DMS153 treated with DMSO at 0.1 percent for 48 hours (cell line): ENCODE data around the gene CTNNA1.

Experiments used
- DNase-seq: peaks from one replicate; lab custom pipeline; 2025; ENCODE audit not compliant: unreplicated experiment; lab: John Stamatoyannopoulos, UW

CTNNA1 gene

DNA sequence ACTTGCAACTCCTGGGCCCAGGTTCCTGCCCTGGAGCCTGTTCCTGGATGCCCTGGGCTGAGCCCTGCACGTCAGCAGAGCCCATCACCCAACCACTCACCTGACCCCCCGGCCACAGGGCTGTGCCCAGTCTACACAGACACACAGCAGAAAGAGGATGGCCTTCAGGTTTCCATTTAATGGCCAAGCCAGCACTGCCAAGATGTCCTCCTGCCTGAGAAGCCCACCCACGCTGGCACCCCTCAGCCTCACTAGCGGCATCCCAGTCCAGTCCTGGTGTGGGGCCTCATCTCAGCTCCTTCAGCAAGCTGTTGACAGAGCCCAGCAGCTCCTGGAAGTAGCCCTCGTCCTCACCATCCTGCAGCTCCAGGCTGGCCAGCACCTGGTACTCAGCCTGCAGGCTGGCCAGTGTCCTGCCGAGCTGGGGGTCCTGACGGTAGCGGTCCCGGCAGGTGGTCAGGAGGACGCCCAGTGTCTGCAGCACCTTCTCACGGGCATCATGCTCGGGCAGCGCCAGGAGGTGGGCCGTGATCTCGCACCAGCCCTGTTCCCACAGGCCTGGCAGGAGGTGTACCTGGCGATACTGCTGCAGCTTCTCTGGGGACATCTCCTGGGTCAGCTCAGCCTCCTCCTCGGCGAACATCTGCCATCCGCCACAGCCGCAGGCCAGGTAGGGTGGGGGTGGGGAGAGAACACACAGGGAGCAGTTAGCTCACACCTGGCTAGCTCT, 193.8 kb downstream of the CTNNA1 start:
- DNase-seq, result no peak

GRCh38 chr5:138947780-138948179, 194.6 kb downstream of the CTNNA1 start:
- DNase-seq, result no peak

- DNase-seq, result no peak
Measured at GRCh38 chr5:138948471-138949222, 195.4 kb downstream of the CTNNA1 start.

DNA sequence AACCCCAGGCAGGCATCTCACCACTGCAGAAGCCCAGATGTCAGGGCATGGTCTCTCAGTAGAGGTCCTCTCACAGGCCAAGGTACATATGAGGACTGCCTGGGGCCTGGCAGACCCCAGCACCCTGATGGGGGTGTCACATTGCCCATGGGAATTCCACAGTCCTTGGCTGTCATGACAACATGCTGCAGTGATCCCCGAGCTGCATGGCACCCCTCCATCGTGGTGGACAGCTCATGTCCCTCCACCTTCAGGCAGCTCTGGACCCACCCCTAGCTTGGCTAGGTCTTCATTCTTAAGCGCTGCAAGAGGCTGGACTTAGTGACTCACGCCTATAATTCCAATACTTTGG, 196.0 kb downstream of the CTNNA1 start:
- no peak for DNase-seq

DNA sequence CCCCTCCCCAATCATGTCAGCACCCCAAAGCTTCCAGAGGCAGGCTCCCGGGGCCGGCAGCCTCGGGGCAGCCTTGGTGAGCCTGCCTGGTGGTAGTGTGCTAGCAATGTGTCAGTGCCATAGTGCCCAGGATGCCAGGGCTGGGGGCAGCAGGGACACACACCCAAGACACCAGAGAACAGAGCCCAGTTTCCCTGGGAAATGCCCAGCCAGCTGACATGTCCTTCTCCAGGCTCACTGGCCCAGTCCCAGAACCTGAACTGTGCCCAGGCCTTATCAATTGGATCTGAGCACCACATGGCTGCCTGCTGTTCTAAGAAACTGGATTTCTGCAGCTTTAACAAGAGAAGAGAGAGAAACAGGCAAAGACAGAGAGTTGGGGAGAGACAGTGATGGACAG, 196.8 kb downstream of the CTNNA1 start:
- no peak for DNase-seq

DNA sequence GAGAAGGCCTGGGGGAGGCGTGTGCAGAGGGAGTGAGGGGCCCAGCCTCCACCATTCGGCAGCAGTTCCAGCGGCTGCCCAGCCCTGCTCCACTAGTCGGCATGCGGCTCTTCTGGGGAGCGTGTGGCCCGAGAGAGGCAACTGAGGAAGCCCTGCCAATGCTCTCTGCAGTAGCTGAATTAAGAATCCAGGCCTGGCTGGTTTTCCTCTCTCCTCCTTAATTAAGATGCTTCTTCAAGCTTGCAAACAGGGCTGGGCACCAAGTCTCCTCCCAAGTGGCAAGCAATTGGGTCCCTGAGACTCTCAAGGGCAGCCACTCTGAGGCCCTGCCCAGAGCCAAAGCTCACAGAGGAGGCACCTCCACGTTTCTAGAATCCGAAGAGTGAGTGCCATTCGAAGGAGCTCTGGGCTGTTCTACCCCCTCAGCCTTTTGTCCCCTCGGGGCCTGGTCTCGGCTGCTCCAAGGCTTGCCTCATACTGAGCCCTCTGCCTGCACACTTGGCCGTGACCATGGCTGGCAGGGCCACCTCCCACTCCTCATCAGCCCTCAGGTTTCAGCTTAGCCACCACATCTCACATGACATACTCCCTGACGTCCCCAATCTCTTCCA, 197.3 kb downstream of the CTNNA1 start:
- DNase-seq, result no peak

DNA sequence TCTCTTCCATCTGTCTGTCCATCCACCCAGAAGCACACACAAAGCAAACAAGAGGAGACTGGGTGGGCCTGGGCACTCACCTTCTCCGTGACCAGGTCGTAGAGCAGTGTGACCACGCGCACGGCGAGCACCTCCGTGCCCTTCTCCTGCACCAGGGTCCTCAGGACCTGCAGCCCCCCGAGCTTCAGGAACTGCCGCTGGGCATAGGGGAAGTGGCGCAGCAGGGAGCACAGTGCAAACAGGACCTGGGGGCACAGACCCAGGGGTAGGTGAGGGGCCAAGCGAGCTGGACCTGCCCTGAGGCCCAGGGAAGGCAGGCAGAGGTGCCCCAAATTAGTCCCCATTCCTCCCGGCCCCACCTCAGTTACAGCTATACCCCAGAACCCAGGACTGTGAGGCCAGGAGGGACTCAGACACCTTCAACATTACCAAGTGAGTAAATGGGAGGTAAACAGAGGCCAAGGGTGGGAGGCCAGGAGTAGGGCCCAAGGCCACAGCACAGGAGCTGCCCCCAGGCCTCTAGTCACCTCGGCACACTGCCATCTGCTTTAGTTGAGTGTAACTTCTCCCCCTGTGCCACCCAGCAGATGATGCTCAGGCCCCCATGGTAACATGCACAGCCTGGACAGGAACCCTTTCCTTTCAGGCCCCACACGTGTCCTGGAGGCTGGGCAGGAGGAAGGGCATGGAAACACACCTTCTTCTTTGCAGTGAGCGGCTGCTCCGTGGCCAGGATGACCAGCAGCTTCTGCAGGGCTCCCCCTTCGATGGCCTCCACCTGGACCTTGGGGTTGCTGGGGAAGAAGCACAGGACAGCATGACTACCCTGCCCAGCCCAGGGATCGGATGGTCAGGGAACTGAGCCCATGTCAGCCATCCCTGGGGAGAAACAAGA, 198.1 kb downstream of the CTNNA1 start:
- no peak for DNase-seq

- no peak for DNase-seq
Measured at GRCh38 chr5:138951986-138952735, 198.9 kb downstream of the CTNNA1 start.

DNA sequence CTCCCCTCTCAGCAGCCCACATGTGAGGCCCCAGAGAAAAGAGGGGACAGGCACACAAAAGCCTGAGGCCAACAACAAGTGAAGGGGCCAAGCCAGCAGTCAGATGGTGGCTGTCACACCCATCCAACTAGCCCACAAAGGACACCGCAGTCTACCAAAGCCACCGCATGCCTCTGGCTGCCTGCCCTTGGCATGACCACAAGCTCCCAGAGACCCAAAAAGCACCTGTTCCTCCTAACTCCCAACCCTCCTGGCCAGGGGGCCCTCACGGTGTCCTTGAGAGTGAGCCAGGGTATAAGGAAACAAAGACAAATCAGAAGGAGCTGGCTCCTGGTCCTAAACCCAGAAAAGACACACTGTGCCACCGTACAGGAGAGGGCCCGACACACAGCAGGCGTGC, 199.7 kb downstream of the CTNNA1 start:
- no peak for DNase-seq

DNA sequence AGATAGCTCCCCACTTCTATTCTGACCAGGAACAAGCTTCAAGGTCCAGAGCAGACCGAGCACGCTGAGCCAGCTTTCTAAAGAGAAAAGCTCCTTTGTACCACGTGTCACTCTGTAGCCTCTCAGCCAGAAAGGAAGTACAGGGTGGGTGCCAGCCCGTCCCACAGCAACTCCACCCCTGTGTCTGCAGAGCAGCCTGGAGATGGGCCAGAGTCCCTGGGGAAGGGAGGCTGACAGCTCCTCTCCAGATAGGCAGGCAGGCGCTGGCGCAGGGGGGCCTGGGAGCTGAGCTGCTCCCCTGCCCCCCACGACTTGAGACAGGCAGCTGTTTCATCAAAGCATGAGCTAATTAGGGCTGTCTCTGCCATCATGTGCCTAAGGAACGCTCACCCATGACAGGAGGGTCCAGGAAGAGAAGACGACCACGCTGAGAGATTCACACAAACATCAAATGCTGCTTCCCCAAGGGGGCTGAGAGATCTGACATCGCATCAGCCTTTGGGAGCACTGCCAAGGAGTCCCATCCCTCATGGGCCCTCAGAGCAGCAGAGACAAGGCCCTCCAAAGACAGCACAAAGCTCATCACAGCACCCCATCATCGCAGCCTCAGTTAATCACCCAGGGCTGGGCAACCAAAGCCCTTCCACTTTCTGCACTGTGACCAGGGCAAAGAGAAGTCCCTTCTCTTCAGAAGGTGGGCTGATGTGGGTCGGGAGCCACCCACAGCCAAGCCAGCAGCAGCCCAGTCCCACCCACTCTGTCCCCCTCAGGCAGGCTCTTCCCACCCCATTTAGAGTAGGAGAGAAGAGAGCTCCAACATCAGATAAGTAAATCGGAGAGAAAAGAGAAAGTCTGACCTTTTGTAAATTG, 200.4 kb downstream of the CTNNA1 start:
- peak; percentile 40 for DNase-seq

DNA sequence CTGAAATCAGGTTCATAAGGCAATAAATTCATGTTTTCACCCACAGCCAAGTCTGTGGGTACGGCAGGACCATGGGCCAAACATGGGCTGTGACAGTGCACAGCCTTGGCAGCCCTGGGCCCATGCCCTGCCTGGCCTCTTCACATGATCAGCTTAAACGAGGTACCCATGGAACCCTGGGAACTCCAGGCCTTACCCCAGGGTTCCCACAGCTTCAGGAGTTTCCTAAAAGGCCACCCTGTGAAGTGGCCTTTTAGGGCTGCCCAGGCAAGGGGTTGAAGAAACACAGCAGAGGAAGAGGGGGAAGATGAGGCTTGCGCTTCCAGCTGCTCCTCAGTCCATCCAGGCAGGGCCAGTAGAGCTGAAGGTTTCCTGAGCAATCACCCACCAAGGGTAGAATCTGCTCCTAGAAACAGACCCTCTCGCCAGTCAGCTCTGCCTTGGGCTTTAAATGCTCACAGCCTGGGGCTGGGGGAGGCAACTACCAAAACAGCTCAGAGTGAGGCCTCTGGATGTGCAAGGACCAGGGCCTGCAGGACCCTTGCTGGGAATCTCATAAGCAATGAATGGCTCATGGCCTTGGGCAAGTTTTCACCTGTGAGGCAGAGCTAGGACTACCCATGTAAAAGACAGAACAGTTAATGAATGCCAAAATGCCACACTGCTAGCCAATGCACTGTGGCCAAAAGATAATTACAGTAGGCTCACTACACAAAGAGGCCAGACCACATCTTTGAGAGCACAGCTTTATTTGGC, 201.2 kb downstream of the CTNNA1 start:
- no peak for DNase-seq

DNA sequence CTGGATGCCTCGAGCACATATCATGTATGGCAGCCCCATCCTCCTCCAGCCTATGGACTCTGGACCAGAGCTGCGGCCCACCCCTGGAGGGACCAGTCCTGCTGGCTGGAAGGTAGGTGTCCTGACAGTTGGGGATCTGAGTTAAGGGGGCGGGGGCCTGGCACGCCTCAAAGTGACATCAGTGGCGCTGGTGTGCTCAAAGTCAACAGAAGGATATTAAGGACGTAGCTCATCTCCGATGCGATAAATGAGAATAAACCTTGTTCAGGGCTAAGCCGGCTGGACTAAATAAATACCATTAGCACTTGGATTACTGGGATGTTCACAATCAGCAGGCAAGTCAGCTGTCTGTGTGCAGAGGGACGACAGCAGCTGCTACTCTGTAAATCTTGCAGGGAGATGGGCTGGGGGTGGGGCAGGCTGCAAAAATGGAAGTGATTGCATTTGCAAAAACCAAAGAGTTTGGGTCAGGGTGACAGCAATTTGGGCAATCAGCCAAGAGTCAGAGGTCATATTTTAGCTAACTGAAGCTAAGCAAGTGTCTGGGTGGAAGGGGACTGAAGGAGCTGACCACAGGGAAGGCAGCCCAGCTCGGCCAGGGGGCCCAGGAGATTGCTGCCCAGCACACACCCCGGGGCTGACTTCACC, 201.9 kb downstream of the CTNNA1 start:
- peak; percentile 8 for DNase-seq

DNA sequence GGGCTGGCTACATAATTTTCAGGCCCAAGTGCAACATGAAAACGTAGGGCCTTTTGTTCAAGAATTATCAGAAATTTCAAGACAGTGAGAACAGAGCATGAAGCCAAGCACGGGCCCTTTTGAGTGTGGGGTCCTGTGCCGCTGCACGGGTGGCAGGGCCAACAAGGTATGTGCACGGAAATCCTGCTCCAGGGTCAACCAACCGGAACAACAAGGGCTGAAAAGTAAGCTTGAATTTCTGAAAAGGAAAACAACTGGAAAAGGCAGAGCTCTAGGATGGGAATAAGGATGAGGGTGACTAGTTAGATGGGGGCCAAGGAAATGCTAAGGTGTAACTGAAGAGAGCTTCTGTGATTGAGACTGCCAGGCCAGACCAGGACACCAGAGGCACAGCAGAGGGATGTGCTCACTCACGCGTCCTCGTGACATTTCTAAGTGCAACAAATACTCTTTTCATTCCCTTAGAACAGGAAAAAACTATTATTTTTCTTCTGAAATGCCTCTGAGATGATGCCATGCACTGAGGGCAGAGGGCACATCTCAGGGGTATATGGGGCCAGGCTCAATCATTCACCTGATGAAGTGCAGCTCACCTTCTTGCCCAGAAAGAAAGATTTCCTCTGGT, 202.6 kb downstream of the CTNNA1 start:
- DNase-seq, result no peak

GRCh38 chr5:138956801-138957200, 203.6 kb downstream of the CTNNA1 start:
- DNase-seq, result no peak

DNA sequence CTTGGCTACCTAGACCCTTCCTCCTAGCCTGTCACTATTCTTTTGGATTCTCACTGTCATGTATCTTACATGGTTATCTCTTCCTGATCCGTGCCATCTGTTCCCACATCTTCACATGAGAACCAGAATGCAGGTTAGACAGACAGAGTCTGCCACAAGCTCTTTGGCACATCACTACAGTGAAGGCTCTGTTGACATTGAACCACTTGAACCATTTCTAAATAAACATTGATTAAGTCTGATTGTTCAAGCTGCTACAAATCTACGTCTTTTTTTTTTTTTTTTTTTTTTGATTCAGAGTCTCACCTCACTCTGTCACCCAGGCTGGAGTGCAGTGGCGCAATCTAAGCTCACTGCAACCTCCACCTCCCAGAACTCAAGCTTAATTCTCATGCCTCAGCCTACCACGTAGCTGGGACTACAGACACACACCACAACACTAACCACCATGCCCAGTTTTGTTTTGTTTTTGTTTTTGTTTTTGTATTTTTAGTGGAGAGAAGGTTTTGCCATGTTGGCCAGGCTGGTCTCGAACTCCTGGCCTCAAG, 207.0 kb downstream of the CTNNA1 start:
- DNase-seq, result peak; percentile 73

DNA sequence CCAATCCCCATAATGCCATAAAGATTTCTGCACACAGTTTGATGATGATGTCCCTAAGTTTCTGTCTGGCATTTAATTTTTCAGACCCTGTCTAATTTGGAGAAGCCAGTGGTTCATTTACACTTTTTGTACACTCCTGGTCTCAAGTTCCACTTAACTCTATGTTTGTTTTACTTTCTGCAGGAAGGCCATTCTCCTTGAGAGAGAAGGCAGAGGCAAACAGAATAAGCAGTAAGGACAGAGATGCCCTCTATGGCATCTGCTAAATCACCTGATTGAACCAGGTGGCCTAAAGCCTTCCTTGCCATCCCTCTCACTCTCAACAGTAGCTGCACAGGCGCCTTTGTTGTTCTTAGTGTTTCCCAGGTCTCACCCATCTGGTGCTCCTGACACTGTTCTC, 208.0 kb downstream of the CTNNA1 start:
- DNase-seq, result no peak

- DNase-seq, result no peak
Measured at GRCh38 chr5:138961729-138962128, 208.5 kb downstream of the CTNNA1 start.
